ENCODE measurements around the gene NSMCE1. TPM values are rescaled to one million over a fixed set of nuclear protein-coding genes. Genes with fewer than 3 reads are reported as not detected.
A peak's percentile ranks its signal among the peaks of the same experiment; 100 is the strongest.

NSMCE1 gene
- total RNA-seq, 1 donor from 2014 or later: 6.8 TPM

DNA sequence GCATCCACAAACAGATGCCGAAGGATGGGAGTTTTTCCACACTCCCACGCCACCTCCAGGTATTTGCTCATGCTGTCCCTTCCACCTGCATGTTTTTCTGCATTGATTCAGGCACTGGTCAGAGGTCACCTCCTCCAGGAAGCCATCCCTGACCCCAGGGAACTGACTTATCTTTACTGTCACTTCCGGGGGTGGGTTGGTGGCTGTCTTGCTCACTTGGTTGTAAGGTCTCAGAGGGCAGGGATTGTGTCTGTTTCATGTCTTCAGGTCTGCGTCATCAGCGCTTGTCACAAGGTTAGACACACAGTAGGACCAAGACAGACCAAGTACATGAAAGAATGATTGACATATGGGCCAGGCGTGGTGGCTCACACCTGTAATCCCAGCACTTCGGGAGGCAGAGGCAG lies 43.3 kb upstream of the NSMCE1 start:
- Histone ChIP-seq H3K4me1 (peaks cover 3 to 10% of the 10 kb centered on the region in 2 donors), H3K27me3 (no peaks in the 10 kb centered on the region), H3K4me3 (no peak overlapping the region), H3K27ac (no peak overlapping the region), H3K36me3 (no peaks in the 10 kb centered on the region), H3K9me3 (no peaks in the 10 kb centered on the region)
- peak in 1 of 2 donors; percentile 50 for DNase-seq (ENCODE audit: low spot score in 2 of 2)
- intact Hi-C loops (cut with DNase I): loop anchor here (5.0 to 10.0 kb wide), 2 partner anchors 53 to 75 kb away; no protein-coding TSS in a partner anchor
- TF ChIP-seq, protein P1, sequence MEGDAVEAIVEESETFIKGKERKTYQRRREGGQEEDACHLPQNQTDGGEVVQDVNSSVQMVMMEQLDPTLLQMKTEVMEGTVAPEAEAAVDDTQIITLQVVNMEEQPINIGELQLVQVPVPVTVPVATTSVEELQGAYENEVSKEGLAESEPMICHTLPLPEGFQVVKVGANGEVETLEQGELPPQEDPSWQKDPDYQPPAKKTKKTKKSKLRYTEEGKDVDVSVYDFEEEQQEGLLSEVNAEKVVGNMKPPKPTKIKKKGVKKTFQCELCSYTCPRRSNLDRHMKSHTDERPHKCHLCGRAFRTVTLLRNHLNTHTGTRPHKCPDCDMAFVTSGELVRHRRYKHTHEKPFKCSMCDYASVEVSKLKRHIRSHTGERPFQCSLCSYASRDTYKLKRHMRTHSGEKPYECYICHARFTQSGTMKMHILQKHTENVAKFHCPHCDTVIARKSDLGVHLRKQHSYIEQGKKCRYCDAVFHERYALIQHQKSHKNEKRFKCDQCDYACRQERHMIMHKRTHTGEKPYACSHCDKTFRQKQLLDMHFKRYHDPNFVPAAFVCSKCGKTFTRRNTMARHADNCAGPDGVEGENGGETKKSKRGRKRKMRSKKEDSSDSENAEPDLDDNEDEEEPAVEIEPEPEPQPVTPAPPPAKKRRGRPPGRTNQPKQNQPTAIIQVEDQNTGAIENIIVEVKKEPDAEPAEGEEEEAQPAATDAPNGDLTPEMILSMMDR (IDR thresholded peaks at IDR 0.05): no peak

DNA sequence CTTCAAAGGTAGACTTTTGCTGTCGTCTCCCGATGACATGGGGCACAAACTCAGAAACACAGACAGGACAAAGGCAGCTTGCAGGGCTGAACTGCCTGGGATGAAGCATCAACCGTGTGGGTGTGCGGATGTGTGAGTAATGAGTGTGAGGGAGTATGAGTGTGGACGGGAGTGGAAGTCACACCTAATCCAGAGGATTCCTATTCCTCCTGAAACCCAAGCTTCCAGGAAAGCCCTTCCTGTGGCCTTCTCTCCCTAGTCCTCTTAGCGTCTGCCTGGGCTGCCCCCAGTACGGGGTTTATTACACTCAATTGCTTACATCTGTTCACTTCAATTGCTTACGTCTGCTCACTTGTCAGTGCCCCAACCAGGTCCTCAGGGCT lies 42.9 kb upstream of the NSMCE1 start:
- DNase-seq (ENCODE audit: low spot score in 2 of 2): peak in 1 of 2 donors; percentile 54
- intact Hi-C loops (cut with DNase I): loop anchor here (5.0 to 10.0 kb wide), 2 partner anchors 53 to 74 kb away; no protein-coding TSS in a partner anchor
- no peak overlapping the region for H3K27ac ChIP-seq
- TF ChIP-seq, protein P1 (IDR thresholded peaks at IDR 0.05): no peak
- no peaks in the 10 kb centered on the region for H3K9me3 ChIP-seq
- H3K27me3 ChIP-seq: no peaks in the 10 kb centered on the region
- H3K4me3 ChIP-seq: no peak overlapping the region
- peaks cover 3 to 8% of the 10 kb centered on the region in 2 donors for H3K4me1 ChIP-seq
- no peaks in the 10 kb centered on the region for H3K36me3 ChIP-seq

DNA sequence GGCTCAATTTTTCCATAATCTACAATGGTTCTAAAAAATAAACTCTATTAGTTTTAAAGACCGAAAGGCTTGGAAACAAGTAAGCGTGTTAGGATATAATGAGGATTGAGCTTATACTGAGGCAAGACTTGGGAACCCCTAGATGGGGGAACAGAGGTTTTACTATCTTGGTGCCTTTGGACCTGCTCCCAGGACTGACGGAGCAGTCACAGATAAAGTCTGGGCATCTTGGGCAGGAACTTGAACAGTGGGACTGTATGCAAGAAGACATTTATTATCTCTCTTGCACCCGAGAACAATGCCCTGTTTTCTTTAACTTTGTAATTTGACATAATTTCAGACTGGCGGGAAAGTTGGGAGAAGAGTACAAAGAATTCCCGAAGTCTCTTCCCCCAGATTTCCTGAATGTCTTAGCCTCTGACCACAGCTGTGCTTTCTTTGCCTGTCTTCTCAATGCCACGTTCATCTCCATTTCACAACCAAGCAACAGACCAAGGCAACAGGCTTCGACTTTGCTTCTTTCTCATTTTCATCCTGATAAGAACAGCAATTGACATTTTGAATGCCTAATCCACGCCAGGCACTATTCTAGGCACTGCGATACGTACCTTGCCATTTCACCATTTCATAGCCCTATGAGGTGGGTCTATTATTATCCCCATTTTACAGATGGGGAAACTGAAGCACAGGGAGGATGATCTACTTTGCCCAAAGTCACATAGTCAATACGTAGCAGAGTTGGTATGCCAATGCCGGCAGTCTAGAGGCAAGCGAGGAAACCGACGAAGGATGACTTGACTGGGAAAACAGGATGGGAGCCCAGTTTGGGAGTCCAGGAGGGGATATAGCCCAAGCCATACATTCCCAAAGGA lies 42.2 kb upstream of the NSMCE1 start:
- TF ChIP-seq, protein P1 (IDR thresholded peaks at IDR 0.05): no peak
- Histone ChIP-seq H3K9me3 (no peaks in the 10 kb centered on the region), H3K4me3 (no peak overlapping the region), H3K27me3 (no peaks in the 10 kb centered on the region), H3K36me3 (no peaks in the 10 kb centered on the region), H3K4me1 (peaks cover 3% of the 10 kb centered on the region in 2 donors), H3K27ac (no peak overlapping the region)
- intact Hi-C loops (cut with DNase I): loop anchor here (5.0 to 10.0 kb wide), 2 partner anchors 54 to 74 kb away; no protein-coding TSS in a partner anchor
- DNase-seq (ENCODE audit: low spot score in 2 of 2): no peak

DNA sequence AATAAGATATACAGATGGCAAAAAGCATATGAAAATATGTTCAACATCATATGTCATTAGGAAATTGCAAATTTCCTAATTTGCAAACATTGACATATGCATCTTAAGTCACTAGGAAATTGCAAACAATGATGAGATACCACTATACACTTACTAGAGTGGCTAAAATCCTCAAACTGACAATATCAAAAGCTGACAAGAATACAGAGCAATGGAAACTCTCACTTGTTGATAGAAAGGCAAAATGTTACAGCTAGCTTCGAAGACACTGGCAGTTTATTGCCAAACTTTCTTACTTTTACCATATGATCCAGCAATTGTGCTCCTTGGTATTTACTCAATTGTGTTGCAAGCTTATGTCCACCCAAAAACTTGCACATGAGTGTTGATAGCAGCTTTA lies 40.2 kb upstream of the NSMCE1 start:
- Histone ChIP-seq H3K27me3 (no peaks in the 10 kb centered on the region), H3K4me3 (no peak overlapping the region), H3K27ac (no peak overlapping the region), H3K9me3 (no peaks in the 10 kb centered on the region), H3K4me1 (no peaks in the 10 kb centered on the region), H3K36me3 (no peaks in the 10 kb centered on the region)
- intact Hi-C loops (cut with DNase I): no loop called here
- DNase-seq (ENCODE audit: low spot score in 2 of 2): no peak
- TF ChIP-seq, protein P1 (IDR thresholded peaks at IDR 0.05): no peak

DNA sequence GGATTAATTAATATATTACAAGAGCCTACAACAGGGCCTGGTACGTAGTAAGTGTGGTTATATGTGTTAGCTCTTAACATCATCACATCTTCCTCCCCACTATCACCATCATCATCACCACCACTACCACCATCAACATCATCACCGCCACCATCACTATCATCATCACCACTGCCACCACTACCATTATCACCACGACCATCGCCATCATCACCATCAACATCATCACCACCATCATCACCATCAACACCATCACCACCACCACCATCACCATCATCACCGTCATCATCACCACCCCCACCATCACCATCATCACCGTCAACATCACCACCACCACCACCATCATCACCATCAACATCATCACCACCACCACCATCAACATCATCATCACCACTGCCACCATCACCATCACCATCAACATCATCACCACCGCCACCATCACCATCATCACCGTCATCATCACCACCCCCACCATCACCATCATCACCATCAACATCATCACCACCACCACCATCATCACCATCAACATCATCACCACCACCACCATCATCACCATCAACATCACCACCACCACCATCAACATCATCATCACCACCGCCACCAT lies 37.4 kb upstream of the NSMCE1 start:
- intact Hi-C loops (cut with DNase I): no loop called here
- peak in 1 of 2 donors; percentile 19 for DNase-seq (ENCODE audit: low spot score in 2 of 2)
- no peak overlapping the region for H3K27ac ChIP-seq
- H3K4me1 ChIP-seq: no peaks in the 10 kb centered on the region
- H3K4me3 ChIP-seq: no peak overlapping the region
- no peaks in the 10 kb centered on the region for H3K36me3 ChIP-seq
- TF ChIP-seq, protein P1 (IDR thresholded peaks at IDR 0.05): no peak
- no peaks in the 10 kb centered on the region for H3K27me3 ChIP-seq
- H3K9me3 ChIP-seq: no peaks in the 10 kb centered on the region

All from ascending aorta (tissue), 2 donors.